Measurements from ENCODE around the gene PRR7. TPM values are rescaled to one million over a fixed set of nuclear protein-coding genes. Genes with fewer than 3 reads are reported as not detected.
A peak's percentile ranks its signal among the peaks of the same experiment; 100 is the strongest.

The PRR7 gene
- total and polyA plus RNA-seq, 2 of the 13 experiments (the other 11 are each of a cell fraction or from before 2014, with no cell fraction given), result 4.8 to 5.0 TPM

- TF ChIP-seq ARID3A (IDR thresholded peaks at IDR 0.05; ENCODE audit: low read depth, low read length) (no peak), ZNF451 (CRISPR knock-in tag; IDR thresholded peaks at IDR 0.05) (no peak), SALL2 (CRISPR knock-in tag; IDR thresholded peaks at IDR 0.05) (no peak), HMGXB4 (CRISPR knock-in tag; IDR thresholded peaks at IDR 0.05; ENCODE audit: borderline replicate concordance in 1 of 2, low read depth in 1 of 2) (no peak; a peak in 1 of 4 replicates), NFYB (CRISPR knock-in tag; IDR thresholded peaks at IDR 0.05) (peak; percentile 91), YEATS2 (CRISPR knock-in tag; IDR thresholded peaks at IDR 0.05; ENCODE audit: borderline replicate concordance) (peak; percentile 66; the same call in 1 of the 2 replicates), ZNF326 (CRISPR knock-in tag; IDR thresholded peaks at IDR 0.05; ENCODE audit: borderline replicate concordance) (no peak), ZNF740 (CRISPR knock-in tag; IDR thresholded peaks at IDR 0.05) (0 out of 2 replicates have a peak, but pooled peaks have one; percentile 13), MAF1 (CRISPR knock-in tag; IDR thresholded peaks at IDR 0.05; ENCODE audit: borderline replicate concordance) (no peak; the same call in 1 of the 2 replicates), ZBTB20 (CRISPR knock-in tag; IDR thresholded peaks at IDR 0.05; ENCODE audit: borderline replicate concordance, low read depth) (no peak), DNMT1 (CRISPR knock-in tag; IDR thresholded peaks at IDR 0.05) (no peak)
- TF ChIP-seq, protein P1, sequence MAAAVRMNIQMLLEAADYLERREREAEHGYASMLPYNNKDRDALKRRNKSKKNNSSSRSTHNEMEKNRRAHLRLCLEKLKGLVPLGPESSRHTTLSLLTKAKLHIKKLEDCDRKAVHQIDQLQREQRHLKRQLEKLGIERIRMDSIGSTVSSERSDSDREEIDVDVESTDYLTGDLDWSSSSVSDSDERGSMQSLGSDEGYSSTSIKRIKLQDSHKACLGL (CRISPR knock-in tag; IDR thresholded peaks at IDR 0.05), result peak; percentile 44; the same call in 1 of the 2 replicates
- TF ChIP-seq, protein P2, sequence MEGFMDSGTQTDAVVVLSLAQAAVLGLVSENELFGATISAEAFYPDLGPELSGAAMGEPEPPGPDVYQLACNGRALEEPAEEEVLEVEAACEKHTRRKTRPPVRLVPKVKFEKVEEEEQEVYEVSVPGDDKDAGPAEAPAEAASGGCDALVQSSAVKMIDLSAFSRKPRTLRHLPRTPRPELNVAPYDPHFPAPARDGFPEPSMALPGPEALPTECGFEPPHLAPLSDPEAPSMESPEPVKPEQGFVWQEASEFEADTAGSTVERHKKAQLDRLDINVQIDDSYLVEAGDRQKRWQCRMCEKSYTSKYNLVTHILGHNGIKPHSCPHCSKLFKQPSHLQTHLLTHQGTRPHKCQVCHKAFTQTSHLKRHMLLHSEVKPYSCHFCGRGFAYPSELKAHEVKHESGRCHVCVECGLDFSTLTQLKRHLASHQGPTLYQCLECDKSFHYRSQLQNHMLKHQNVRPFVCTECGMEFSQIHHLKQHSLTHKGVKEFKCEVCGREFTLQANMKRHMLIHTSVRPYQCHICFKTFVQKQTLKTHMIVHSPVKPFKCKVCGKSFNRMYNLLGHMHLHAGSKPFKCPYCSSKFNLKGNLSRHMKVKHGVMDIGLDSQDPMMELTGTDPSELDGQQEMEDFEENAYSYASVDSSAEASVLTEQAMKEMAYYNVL (CRISPR knock-in tag; IDR thresholded peaks at IDR 0.05; ENCODE audit: borderline replicate concordance), result no peak
- TF ChIP-seq, protein P3, sequence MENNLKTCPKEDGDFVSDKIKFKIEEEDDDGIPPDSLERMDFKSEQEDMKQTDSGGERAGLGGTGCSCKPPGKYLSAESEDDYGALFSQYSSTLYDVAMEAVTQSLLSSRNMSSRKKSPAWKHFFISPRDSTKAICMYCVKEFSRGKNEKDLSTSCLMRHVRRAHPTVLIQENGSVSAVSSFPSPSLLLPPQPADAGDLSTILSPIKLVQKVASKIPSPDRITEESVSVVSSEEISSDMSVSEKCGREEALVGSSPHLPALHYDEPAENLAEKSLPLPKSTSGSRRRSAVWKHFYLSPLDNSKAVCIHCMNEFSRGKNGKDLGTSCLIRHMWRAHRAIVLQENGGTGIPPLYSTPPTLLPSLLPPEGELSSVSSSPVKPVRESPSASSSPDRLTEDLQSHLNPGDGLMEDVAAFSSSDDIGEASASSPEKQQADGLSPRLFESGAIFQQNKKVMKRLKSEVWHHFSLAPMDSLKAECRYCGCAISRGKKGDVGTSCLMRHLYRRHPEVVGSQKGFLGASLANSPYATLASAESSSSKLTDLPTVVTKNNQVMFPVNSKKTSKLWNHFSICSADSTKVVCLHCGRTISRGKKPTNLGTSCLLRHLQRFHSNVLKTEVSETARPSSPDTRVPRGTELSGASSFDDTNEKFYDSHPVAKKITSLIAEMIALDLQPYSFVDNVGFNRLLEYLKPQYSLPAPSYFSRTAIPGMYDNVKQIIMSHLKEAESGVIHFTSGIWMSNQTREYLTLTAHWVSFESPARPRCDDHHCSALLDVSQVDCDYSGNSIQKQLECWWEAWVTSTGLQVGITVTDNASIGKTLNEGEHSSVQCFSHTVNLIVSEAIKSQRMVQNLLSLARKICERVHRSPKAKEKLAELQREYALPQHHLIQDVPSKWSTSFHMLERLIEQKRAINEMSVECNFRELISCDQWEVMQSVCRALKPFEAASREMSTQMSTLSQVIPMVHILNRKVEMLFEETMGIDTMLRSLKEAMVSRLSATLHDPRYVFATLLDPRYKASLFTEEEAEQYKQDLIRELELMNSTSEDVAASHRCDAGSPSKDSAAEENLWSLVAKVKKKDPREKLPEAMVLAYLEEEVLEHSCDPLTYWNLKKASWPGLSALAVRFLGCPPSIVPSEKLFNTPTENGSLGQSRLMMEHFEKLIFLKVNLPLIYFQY (CRISPR knock-in tag; IDR thresholded peaks at IDR 0.05; ENCODE audit: borderline replicate concordance), result peak; percentile 43; the same call in 1 of the 2 replicates
- TF ChIP-seq, protein P4, sequence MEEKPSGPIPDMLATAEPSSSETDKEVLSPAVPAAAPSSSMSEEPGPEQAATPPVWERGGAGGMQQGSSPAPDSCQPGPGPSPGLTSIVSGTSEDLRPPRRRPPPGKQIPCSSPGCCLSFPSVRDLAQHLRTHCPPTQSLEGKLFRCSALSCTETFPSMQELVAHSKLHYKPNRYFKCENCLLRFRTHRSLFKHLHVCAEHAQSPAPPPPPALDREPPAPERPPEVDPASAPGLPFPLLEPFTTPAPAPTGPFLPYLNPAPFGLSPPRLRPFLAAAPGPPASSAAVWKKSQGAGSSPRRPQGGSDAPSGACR (CRISPR knock-in tag; IDR thresholded peaks at IDR 0.05), result no peak; the same call in 1 of the 2 replicates
Measured at GRCh38 chr5:177425801-177426565, 20.6 kb upstream of the PRR7 start (continued).

Data from HepG2 (cell line).